NCI-H2107 treated with DMSO at 0.1 percent for 48 hours (cell line): ENCODE results near the gene ATRNL1.
"Not testable (repeated sequence)": the region's sequence is repeated elsewhere in the genome, so short reads cannot be mapped to it uniquely, and the experiment has no call there.

Experiments
- DNase-seq: peaks from one replicate; lab custom pipeline; 2025; ENCODE audit not compliant: unreplicated experiment; lab: John Stamatoyannopoulos, UW

Gene ATRNL1

GRCh38 chr10:115084277-115084850 is 8.8 kb upstream of the ATRNL1 start:
- no peak for DNase-seq

DNA sequence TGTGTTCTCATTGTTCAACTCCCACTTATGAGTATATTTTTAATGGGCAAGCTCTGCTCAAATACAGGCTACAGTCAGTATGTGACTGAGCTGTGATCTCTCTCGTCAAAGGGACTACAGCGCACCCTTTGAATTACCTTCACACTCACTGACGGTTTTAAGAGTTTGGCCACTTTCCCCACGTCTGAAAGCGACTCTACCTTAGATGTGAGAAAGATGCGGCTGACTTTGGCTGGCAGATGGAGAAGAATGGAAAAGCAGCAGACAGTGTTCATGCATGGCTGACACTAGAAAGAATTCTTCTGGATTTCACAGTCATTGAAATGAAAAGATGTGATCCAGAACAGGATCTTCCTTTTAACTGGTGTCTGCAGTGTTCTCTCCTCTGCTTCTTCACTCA is 2.0 kb upstream of the ATRNL1 start:
- no peak for DNase-seq

GRCh38 chr10:115092258-115092554 is 959 bp upstream of the ATRNL1 start:
- DNase-seq: no peak

DNA sequence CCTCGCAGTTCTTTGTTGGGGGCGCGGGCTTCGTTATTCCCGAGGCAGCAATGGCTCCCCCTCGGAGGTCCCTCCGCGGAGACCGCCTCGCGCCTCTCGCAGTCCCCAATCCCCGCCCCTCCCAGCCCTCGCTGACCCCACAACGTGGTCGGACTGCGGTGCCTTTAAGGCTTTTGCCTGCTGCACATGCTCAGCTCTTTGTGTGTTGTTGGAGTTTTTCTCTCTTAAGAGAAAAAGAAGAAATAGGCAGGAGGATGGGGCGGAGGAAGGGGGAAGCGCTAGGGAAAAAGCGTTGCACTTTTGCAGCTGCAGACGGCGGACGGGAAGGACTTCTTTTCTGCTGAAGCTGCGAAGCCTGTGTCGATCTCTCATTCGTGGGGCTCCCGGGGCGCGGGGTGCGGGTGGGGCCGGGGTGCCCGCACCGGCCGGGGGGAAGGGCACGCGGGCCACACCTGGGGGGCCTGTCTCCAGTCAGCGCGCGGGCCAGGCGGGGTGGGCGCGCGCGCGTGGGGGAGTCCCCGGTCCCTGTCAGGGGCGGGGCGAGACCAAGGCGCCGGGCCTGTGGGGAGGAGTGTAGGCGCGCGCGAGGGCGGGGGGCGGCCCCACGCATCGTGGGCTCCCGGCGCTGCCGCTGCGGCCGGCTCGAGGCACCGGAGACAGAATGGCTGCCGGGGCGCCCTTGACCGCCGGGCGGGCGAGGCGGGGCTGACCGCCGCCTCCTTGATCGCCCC is 445 bp upstream of the ATRNL1 start:
- DNase-seq: no peak

DNA sequence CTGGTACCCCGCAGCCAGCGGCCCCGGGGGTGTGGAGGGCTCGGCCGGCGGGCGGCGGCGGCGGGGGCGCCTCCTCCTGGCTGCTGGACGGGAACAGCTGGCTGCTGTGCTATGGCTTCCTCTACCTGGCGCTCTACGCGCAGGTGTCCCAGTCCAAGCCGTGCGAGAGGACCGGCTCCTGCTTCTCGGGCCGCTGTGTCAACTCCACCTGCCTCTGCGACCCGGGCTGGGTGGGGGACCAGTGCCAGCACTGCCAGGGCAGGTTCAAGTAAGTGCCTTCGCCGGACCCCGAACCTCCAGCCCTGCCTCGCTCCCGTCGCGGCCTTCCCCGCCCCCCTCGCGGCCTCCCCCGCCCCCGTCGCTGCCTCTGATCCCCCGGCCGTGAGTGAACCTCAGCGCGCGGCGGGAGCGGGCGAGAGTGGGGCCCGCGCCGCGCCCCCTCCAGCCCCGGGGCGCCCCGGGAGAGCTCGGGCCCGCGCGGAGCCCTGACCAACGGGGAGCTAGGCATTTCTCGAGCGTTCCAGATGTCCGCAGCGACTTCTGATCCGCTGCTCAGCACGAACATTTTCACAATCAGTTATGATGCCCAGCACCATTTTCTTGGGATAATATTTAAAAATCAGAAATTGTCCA is 727 bp downstream of the ATRNL1 start:
- DNase-seq: no peak

DNA sequence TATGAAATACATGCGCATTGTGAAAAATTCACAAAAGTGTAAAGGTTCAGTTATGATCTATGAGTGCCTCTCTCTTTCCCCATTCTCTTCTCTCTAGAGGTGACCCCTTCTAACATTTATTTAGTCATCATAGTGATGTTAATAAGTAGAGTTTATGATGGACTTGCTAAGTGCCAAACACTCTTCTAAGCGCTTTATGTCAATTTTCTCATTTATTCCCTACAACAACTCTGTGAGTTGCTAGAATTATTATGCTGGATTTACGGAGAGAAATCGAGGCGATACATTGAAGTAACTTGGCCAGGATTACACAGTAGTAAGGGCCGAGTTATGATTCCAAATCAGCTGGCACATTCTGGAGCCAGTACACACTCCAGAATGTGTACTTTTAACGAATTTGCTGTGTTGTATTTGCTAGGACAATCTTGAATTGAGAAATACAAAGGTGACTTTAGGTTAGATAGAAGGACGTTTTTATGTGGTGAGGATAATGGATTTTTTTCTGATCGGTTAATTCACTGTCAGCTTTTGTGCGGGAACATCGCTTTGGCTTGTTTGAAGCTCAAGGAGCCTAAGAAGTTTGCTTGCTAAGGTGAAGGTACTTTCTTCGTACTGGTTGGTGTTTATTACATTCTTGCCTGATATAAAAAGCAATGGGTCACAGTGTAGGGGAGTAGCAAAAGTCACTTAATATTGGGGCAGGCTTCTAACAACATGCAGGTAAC is 1.4 kb downstream of the ATRNL1 start:
- no peak for DNase-seq

GRCh38 chr10:115095758-115096157 is 2.6 kb downstream of the ATRNL1 start:
- DNase-seq: no peak

DNA sequence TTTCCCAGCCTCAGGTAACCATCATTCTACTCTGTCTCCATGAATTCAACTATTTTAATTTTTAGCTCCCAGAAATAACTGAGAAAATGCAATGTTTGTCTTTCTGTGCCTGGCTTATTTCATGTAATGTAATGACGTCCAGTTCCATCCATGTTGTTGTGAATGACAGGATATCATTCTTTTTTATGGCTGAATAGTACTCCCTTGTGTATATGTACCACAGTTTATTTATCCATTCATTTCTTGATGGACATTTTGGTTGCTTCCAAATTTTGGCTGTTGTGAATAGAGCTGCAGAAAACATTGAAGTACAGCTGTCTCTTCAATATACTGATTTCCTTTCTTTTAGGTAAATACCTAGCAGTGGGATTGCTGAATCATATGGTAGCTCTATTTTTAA is 10.5 kb downstream of the ATRNL1 start:
- DNase-seq: no peak

DNA sequence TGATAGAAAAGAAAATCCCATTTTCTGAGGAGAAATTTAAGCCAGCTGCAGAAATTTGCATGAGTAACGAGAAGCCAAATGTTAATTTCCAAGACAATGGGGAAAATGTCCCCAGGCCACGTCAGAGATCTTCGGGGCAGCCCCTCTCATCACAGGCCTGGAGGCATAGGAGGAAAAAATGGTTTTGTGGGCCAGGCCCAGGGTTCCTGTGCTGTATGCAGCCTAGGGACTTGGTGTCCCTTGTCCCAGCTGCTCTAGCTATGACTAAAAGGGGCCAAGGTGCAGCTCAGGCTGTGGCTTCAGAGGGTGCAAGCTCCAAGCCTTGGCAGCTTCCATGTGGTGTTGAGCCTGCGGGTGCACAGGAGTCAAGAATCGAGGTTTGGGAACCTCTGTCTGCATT is 12.2 kb downstream of the ATRNL1 start:
- not testable (repeated sequence) for DNase-seq

DNA sequence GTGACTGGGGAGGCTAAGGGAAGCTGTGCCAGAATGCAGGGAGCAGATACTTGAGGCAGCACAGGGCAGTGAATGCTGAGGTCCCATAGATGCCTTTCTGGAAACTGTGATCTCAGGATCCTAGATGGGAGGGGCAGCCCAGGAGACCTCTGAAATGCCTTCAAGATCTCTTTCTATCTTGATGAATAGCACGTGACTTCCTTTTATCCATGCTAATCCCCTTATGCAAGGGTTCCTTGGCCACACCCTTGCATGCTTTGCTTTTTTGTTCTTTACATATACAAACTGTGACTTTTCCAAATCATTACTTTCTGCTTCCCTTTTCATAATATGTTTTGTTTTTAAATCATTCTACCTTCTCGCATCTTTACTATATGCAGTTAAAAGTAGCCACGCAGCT is 14.7 kb downstream of the ATRNL1 start:
- DNase-seq: no peak

DNA sequence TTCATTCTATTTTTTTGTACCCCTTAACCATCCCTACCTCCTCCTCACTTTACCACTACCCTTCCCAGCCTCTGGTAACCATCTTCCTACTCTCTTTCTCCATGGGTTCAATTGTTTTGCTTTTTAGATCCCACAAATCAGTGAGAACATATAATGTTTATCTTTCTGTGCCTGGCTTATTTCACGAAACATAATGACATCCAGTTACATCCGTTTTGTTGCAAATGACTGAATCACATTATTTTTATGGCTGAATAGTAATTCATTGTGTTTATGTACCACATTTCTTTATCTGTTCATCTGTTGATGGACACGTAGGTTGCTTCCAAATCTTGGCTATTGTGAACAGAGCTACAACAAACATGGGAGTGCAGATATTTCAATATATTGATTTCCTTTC is 24.1 kb downstream of the ATRNL1 start:
- DNase-seq: no peak

DNA sequence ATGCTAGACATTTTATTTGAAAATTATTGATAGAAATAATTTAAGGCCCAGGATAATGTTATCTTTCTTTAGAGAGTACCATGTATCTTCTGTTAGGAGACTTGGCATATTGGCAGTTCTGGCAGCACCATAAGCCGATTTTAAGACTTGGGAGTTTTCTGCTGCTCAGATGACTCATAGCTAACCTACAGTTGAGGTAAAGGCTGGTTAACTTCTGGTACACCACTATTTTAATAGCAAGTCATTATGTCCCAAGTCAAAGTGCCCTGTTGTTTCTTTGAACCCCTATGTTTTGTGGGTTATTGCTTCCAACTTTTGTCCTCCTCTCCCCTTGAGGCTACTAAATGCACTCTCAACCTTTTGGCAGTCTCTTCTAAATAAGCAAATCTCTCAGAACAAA is 25.2 kb downstream of the ATRNL1 start:
- DNase-seq: no peak

GRCh38 chr10:115125505-115125904 is 32.3 kb downstream of the ATRNL1 start:
- DNase-seq: no peak

GRCh38 chr10:115129752-115130151 is 36.6 kb downstream of the ATRNL1 start:
- peak; percentile 16 for DNase-seq

DNA sequence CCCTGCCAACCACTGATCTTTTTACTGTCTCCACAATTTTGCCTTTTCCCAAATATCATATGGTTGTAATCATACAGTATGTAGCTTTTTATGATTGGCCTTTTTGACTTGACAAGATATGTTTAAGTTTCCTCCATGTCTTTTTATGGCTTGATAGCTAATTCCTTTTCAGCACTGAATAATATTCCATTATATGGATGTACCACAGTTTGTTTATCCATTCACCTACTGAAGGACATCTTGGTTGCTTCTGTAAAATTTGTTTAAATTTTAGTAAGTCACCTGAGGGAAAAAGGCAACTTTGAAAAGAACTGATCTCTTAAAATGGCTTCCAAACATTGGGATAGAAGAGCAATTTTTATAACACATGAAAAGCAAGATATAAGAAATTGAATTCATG is 43.5 kb downstream of the ATRNL1 start:
- DNase-seq: no peak

DNA sequence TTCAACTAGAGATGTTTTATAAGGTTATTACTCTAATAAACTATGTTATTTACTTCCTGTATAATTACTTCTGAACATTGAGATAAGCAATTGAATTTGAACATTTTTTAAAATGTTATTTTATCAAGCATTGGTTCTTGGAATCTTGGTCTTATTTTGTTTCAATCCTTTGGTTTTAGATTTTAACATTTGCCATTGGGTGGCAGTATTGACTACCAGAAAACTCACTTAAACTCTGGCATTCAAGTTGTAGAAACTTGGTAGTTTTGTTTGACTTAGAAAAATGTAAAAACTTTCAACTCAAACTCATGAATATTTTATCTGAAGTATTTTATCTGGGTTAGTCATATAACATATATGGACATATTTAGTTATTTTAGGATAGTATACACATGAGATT is 48.1 kb downstream of the ATRNL1 start:
- DNase-seq: no peak

GRCh38 chr10:115157357-115157756 is 64.2 kb downstream of the ATRNL1 start:
- no peak for DNase-seq

DNA sequence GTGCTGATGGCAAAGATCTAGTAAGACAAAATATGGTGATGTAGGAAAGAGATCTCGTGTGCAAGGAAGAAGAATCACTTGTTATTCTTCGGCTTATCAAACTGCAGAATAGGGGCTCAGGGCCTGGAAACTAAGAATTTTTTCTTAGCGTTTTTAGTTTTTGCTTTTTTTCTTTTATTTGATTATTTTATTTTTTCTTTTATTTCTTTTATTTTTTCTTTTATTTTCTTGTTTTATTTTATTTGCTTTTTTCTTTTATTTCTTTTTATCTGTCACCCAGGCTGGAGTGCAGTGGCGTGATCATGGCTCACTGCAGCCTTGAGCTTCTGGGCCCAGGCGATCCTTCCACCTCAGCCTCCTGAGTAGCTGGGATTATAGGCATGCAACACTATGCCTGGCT is 70.0 kb downstream of the ATRNL1 start:
- DNase-seq: no peak

GRCh38 chr10:115164220-115164619 is 71.1 kb downstream of the ATRNL1 start:
- DNase-seq: no peak

DNA sequence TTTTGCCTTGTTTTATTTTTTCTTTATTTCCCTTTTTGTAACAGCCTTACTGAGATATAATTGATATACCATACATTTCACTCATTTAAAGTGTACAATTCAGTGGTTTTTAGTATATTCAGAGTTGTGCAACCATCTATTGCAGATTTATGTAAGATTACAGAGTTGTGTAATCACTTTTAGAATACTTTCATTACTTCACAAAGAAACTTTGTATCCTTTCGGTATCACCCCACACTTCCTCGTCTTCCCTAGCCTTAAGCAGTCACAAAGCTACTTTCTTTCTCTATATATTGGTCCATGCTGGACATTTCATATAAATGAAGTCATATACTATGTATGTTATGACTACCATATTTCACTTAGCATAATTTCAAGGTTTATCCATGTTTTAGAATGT is 74.6 kb downstream of the ATRNL1 start:
- no peak for DNase-seq

DNA sequence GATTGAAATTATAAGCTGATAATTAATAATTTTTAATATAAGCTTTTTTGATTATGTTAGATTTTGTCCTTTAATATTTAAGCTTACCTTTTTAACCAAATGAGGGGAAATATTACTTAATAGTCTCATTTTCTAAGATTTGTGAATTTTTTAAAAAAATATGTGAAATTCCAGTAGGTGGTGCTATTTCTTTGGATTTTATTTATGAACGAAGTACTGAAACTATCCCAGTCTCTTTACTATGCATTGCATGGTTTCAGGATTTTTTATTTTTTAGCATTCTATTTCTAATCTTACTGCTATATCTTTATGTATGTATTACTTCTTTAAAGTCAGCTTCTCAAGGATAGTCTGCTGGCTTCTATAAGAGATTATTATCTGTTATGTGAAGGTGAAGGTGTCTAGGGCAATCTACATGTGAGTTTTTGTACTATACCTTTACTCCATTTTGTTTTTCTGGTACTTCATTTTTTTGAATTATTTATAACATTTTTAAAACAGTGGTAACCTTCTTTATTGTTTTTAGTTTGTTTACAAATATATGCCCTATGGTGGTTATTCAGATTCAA is 78.3 kb downstream of the ATRNL1 start:
- no peak for DNase-seq

- no peak for DNase-seq
Measured at GRCh38 chr10:115173915-115174443, 80.8 kb downstream of the ATRNL1 start.
